ENCODE data around the gene SUMO4.

The SUMO4 gene

GRCh38 chr6:149389509-149390297 lies 10.4 kb upstream of the SUMO4 start:
- no peak for DNase-seq (ENCODE audit: low read depth)

- no peak for DNase-seq (ENCODE audit: low read depth)
Measured at GRCh38 chr6:149392093-149392492, 8.0 kb upstream of the SUMO4 start.

- DNase-seq (ENCODE audit: low read depth), result no peak
Measured at GRCh38 chr6:149392535-149392934, 7.5 kb upstream of the SUMO4 start.

GRCh38 chr6:149393002-149393679 lies 6.9 kb upstream of the SUMO4 start:
- DNase-seq (ENCODE audit: low read depth), result no peak

- DNase-seq (ENCODE audit: low read depth), result no peak
Measured at GRCh38 chr6:149395185-149395584, 4.9 kb upstream of the SUMO4 start.

- no peak for DNase-seq (ENCODE audit: low read depth)
Measured at GRCh38 chr6:149397384-149397783, 2.7 kb upstream of the SUMO4 start.

- no peak for DNase-seq (ENCODE audit: low read depth)
Measured at GRCh38 chr6:149403534-149403933, 3.5 kb downstream of the SUMO4 start.

GRCh38 chr6:149405823-149406765 lies 6.0 kb downstream of the SUMO4 start:
- DNase-seq (ENCODE audit: low read depth), result no peak

- no peak for DNase-seq (ENCODE audit: low read depth)
Measured at GRCh38 chr6:149409617-149410016, 9.6 kb downstream of the SUMO4 start.

GRCh38 chr6:149410557-149410956 lies 10.5 kb downstream of the SUMO4 start:
- no peak for DNase-seq (ENCODE audit: low read depth)

- no peak for DNase-seq (ENCODE audit: low read depth)
Measured at GRCh38 chr6:149414009-149414408, 13.9 kb downstream of the SUMO4 start.

GRCh38 chr6:149414821-149415220 lies 14.8 kb downstream of the SUMO4 start:
- DNase-seq (ENCODE audit: low read depth), result no peak

GRCh38 chr6:149419696-149420404 lies 19.8 kb downstream of the SUMO4 start:
- DNase-seq (ENCODE audit: low read depth), result no peak

- DNase-seq (ENCODE audit: low read depth), result no peak
Measured at GRCh38 chr6:149421132-149421531, 21.1 kb downstream of the SUMO4 start.

- DNase-seq (ENCODE audit: low read depth), result no peak
Measured at GRCh38 chr6:149422581-149422980, 22.5 kb downstream of the SUMO4 start.

GRCh38 chr6:149423964-149424440 lies 23.9 kb downstream of the SUMO4 start:
- no peak for DNase-seq (ENCODE audit: low read depth)

- no peak for DNase-seq (ENCODE audit: low read depth)
Measured at GRCh38 chr6:149425224-149425623, 25.2 kb downstream of the SUMO4 start.

GRCh38 chr6:149425754-149426153 lies 25.7 kb downstream of the SUMO4 start:
- DNase-seq (ENCODE audit: low read depth), result no peak

- DNase-seq (ENCODE audit: low read depth), result no peak
Measured at GRCh38 chr6:149428606-149429005, 28.5 kb downstream of the SUMO4 start.

GRCh38 chr6:149429427-149430360 lies 29.6 kb downstream of the SUMO4 start:
- DNase-seq (ENCODE audit: low read depth), result no peak
